ENCODE measurements around the gene SLAMF6.
"Not testable (repeated sequence)": the region's sequence is repeated elsewhere in the genome, so short reads cannot be mapped to it uniquely, and the experiment has no call there.

Gene SLAMF6

DNA sequence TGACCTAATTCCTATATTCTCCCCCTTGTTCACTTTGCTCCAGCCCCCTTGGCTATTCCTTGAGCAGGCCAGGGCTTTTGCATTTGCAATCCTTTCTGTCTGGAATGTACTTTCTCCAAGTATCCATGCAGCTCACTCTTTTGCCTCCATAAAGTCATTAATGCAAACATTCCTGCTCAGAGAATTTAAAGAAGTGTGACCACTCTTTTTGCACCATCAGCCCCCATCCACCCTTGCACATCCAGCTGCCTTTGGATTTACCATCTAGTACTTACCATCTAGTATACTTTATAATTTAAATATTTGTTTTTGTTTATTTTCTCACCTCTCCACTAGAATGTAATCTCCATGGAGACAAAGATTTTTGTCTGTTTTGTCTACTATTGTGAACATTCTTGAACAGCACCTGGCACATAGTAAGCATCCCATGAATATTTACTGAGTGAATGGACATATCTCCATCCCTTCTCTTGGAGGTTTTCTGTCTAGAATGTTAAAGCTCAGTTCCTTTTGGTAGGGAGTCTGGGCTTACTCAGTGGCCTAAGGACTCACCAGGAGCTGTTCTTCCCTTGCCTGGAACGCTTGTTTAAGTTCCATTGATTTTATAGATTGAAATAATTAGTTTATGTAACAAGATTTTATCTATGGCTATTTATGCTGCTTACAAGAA lies 22.6 kb downstream of the SLAMF6 start:
- DNase-seq = no peak

DNA sequence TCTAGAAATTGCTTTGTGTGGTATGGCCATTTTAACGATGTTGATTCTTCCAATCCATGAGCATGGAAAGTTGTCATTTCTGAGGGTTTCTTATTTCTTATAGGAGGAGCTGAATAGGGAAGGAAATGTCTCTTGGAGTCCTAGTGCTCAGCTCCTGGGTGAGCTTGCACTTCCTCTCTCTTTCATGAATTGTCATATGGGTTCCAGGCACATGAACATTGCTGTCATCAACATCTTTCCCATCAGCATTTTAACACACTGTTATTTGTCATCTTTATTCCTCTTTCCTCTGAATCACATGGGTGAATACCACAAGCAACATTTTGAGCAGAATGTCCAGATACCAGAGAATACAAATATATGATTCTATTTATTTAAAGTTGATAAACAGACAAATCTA lies 23.4 kb downstream of the SLAMF6 start:
- no peak for DNase-seq

DNA sequence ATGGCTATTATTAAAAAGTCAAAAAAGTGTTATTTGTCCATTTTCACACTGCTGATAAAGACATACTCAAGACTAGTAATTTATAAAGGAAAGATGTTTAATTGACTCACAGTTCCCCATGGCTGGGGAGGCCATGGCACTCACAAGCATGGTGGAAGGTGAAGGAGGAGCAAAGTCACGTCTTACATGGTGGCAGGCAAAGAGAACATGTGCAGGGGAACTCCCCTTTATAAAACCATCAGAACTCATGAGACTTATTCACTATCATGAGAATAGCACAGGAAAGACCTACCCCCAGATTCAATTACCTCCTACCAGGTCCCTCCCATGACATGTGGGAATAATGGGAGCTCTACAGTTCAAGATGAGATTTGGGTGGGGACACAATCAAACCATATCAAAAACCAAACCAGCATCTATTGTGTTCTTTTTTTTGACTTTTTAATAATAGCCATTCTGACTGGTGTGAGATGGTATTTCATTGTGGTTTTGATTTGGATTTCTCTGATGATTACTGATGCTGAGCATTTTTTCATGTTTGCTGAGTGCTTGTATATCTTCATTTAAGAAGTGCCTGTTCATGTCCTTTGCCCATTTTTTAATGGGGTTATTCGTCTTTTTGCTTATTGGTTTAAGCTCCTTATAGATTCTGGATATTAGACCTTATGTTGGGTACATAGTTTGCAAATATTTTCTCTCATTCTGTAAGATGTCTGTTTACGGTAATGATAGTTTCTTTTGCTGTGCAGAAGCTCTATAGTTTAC lies 24.6 kb downstream of the SLAMF6 start:
- DNase-seq = not testable (repeated sequence)

DNA sequence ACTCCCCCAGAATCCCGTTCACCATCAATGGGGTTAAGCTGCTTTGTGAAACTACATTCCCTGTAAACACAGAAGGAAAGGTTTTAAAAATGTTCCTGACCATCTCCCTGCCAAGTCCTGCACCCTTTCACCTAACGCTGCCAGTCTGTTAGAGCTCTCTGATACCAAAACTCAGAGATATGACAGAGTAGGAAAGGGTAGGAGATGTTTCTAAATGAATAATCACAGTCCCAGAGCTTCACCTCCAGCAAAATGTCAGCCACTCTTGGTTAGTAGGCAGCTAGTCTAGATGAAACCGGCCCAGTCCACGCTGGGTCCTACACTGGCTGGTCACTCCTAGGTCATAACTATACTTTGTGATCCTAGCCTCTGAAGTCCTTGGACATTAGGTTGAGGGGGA lies 26.7 kb downstream of the SLAMF6 start:
- DNase-seq = no peak

DNA sequence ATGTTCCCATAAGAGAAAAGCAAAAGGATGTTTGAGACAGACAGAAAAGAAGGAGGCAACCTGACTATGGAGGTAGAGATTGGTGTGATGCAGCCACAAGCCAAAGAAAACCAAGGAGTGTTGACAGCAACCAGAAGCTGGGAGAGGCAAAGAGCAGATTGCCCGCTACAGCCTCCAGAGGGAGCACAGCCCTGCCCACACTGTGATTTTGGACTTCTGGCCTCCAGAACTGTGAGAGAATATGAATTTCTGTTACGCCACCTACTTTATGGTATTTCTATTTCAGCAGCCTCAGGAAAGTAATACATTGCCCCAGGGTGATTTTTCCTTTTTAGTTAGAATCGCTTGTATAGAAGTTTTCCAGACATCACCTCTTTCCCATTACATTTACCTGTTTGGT lies 28.4 kb downstream of the SLAMF6 start:
- DNase-seq = no peak

DNA sequence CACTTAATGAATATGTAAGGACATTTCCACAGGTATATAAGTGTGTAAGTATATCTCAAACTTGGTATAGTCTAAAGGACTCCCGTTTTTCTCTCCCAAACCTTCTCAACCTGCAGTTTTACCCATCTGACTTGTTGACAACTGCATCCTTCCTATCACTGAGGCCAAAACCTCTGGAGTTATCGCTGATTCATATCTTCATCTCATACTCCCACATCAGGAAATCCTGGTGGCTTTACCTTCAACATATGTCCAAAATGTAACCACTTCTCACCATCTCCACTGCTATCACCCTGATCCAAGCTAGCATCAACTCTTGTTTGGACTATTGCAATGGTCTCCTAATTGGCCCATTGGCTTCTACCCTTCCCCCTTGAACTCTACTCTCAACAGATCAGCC lies 30.4 kb downstream of the SLAMF6 start:
- no peak for DNase-seq

DNA sequence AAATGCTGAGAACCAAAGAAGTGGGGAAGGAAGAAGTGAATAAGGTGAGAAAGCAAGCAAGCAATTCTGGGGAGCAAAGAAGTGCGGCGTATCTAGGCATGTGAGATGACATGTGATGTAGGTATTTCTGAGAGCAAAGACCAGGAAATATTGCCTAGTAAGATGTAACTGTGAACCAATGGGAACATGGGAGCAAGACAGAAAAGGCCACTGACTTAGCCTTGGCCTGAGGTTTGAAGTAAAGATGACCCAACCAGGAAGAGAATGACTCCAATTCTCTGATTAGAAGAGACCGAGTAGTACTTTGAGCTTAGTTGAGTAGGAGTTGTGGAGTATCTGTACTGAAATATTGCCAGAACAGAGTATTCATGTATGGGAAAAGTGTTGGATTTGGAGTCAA lies 31.1 kb downstream of the SLAMF6 start:
- DNase-seq = no peak

DNA sequence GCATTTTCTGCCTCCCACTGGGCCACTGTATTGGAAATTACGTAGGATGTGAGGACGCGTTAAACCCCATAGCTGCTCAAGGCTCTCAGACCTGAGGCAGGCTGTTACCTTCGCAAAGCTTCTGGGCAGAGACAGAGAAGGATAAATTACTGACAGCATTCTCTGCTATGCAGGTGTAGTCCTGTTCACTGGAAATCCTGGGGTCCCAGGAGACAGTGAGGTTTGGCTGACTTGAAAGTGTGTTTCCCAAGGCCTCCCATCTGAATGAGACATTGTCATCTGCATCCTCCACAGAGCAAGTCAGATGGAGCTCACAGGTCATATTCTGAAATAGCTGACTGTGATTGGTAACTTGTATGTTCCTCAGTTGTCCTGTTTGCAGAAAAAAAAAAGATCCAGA lies 32.0 kb downstream of the SLAMF6 start:
- no peak for DNase-seq

DNA sequence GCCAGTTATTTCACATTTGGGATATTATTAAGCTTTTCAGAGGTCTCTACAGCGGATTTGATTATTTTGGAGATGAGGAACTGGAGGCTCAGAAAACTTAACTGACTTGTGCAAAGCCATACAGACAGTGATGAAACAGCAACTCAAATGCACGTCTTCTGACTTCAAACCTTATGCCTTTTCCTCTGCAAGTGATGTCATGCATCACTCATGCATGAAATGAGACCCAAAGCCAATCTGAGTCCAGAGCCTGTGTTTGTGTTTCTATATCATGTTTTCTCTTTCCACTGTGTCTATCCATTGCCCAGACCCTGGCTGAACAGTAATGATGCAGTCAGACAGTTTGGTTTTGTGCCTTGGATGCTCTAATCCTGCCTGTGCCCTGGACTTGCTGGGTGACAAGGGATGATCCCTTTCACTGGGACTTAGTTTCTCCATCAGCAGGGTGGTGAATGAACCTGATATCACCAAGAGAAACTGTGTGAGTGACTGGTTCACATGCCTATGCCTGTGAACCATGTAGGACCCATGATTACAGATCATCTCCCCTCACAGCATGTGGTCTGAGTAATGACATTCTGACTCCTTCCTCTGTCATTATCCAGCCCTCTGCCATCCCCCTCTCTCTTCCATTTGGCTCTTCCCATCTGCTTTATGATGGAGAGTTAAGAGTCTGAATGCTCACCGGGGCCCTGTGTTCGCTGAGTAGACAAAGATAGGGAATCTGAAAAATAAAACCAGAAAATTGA lies 33.4 kb downstream of the SLAMF6 start:
- DNase-seq = peak; percentile 6

DNA sequence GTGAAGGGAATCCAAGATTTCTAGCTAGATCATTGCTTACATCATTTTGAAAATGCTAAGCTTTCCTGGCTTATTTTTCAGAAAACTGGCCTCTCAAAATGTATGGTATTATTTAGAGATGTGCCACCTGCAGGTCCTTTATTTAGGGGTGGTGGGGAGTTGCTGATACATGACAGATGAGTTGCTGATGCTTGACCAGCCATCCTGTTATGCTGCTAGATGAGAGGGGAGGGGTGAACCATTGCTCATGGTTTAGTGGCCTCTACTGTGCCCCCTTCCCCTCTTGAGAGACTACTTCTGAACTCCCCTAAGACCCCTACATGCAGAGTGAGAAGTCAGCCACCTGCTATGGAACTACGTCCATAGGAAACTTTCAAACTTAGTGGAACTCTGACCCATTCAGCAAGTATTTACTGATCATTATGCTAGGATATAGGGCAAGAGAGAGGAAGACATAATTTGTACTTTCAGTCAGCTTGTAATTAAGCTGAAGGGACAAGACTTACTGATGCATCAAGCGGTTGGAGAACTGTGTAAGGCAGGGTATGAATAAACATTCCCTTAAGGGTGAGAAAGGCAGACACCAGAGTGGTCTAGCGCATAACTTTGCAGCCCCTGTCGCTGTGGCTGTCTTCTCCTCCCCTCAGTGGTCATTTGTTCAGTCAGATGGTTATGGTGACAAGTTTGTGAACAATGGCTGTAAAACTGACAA lies 34.6 kb downstream of the SLAMF6 start:
- DNase-seq = no peak

DNA sequence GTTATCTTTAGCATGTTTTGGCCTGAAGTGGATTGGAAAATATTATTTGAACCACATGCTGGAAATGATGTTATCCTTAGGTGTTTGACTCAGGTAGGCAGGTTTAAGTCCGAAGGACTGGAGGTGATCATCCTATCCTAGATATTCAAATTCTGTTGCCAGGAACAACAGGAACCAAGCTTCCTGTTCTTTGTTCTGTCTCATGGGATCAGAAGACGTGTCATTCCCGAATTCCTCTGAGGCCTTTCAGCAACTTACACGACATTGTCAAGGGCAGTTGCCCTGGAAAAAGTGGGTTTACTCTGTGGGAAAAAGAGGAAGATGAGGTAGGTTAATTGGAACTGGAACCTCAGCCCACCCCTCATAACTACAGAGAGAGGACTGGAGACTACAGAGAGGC lies 36.6 kb downstream of the SLAMF6 start:
- no peak for DNase-seq

DNA sequence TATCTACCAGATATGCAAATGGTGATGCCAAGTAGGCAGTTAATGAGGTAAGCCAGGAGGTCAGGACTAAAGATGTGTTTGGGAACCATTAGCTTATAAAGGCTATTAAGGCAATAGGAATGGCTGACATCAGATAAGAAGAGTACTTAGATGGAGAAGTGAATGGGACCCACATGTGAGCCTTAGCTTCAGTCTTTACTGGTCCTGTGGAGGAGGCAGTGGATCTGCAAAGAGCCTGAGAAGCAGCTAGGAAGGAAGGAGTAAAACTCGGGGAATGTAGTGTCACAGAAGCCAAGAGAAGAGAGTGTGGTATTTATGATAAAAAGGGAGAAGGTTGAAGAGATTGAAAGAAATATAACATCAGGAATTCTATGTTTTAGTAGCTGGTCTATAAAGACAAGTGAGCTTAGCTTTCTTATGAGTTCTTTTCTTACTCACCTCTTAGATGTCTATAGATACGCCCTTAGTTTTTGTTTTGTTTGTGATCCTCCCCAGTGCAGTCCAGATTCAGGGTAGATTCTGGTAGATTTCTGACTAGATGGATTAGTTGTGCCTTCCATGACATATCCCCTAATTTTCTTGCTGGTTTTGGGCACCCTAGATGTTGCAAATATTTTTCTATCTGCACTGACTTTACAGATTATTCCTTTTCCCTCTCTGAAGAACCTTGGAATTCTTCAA lies 39.4 kb downstream of the SLAMF6 start:
- no peak for DNase-seq

DNA sequence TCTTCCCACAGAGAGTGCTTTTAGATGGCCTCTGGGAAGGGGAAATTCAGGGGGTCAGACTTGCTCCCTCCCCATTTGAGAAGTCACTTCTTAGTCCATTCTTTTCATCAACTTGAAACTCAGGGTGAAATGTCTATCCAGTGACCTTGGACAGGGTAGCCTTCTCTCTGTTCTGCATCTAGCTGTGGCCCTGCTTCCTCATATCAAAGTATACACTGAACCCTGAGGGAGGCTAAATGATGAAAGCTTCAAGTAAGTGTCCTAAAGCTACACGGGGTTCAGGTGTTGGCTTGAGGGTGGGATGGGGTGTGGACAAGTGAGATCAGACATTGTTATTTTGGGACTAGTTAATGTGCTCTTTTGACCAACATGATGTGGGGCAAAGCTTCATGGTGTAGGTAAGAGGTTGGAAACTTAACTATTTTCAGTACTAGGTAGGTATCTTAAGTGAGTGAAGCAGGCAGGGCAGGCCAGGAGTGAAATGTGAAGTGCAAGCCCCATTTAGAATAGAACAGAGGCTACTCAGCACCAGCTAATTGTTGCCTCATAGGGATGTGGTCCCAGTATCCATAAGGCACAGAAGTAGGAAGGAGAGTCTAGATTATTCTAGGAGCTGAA lies 41.0 kb downstream of the SLAMF6 start:
- no peak for DNase-seq

DNA sequence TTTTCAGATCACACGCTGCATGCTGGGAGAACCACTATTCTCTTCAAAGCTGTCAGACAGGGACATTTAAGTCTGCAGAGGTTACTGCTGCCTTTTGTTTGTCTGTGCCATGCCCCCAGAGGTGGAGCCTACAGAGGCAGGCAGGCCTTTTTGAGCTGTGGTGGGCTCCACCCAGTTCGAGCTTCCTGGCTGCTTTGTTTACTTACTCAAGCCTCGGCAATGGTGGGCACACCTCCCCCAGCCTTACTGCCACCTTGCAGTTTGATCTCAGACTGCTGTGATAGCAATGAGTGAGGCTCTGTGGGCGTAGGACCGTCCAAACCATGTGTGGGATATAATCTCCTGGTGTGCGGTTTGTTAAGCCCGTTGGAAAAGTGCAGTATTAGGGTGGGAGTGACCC lies 42.3 kb downstream of the SLAMF6 start:
- DNase-seq = not testable (repeated sequence)

DNA sequence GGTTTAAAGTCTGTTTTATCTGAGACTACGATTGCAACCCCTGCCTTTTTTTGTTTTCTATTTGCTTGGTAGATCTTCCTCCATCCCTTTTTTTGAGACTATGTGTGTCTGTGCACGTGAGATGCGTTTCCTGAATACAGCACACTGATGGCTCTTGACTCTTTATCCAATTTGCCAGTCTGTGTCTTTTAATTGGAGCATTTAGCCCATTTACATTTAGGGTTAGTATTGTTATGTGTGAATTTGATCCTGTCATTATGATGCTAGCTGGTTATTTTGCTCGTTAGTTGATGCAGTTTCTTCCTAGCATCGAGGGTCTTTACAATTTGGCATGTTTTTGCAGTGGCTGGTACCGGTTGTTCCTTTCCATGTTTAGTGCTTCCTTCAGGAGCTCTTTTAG lies 44.0 kb downstream of the SLAMF6 start:
- not testable (repeated sequence) for DNase-seq

DNA sequence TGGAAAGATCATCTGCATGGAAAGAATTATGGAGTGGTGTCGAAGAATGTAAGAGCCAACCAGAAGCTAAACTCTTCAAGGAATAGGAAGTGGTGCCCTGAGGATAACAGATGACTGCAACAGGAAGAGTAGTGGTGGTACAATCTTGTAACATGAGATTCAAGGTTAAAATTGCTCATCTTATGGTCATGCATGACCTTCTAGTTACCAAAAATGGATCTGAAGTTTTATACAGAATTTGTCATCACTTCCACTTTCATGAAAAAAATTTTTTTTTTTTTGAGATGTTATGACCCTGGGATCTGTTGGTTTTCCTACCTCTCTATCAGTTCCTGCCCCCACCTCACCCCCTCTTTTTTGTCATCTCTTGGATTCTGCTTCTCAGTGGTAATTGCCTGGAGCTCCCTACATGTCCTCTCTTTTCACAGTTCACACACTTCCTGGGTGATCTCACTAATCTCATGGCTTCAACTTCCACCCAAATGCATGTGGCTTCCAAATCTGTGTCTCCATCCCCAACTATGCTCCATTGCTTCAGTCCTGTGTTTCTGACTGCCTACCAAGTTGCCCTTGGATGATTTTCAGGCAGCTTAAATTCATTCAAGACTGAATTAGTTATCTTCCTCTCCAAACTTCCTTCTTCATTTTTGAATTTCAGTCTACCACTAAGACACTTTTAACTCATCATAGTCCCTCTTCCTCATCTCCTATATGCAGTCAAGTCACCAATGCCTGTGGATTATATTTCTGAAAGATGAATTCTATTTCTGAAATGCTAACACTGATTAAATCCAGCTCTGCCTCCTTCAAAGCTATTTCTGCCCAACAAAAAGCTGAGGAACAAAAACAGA lies 48.4 kb downstream of the SLAMF6 start:
- DNase-seq = no peak

DNA sequence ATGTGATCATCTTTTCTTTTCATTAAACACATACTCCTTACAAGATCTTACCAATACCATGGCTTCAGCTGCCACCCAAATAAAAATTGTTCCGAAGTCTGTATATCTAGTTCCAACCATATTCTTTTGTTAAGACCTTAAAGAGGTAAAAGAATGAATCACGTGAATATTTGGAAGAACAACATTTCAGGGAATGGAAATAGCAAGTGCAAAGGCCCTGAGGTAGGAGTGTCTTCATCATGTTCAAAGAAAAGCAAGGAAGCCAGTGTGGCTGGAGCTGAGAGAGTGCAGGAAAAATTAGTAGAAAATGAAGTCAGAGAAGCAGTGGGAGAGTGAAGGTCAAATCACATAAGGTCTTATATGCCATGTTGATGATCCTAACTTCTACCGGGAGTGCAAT lies 50.9 kb downstream of the SLAMF6 start:
- DNase-seq = no peak

DNA sequence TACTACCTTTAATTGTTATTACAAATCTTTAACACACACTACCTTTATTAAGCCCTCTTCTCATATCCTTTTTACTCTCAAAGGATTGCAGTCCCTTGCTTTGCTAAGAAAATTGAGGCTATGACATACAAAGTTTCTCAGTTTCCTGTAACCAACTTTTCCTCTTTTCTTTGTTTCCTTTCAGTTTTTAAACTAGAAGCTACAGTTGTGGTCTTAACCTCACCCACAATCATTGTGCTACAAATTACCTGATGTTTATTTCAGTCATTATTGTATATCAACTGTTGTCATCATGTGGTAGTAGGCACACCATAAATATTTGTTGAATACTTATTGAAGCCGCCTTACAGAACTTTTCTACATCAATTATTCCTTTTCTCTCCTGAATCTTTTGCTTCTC lies 51.8 kb downstream of the SLAMF6 start:
- no peak for DNase-seq

DNA sequence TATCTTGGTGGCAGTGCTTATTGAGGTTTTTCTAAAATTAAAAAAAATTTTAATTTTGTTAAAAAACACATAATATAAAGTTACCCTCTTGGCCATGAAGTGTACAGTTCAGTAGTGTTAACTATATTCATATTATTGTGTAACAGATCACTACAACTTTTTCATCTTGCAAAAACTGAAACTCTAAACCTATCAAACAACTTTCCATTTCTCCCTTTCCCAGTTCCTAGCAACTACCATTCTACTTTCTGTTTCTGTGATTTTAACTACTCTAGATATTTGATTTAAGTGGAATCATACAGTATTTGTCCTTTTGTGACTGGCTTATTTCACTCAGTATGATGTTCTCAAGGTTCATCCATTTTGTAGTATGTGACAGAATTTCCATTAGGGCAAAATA lies 55.5 kb downstream of the SLAMF6 start:
- no peak for DNase-seq

DNA sequence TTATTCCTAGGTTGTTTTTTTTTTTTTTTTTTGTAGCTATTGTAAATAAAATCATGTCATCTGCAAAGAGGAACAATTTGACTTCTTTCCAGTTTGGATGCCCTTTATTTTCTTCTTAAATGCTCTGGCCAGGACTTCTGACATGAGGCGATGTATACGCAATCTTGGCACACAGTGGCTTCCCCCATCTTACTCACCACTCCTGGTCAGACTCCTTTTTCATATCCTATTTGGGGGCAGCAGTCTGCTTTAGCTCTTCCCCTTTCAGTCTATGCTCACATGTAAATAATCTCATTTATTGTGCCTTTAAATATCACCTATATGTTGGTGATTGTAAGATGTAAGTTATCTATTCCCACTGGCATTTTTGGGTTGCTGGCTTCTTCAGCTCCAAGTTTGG lies 56.1 kb downstream of the SLAMF6 start:
- no peak for DNase-seq

DNA sequence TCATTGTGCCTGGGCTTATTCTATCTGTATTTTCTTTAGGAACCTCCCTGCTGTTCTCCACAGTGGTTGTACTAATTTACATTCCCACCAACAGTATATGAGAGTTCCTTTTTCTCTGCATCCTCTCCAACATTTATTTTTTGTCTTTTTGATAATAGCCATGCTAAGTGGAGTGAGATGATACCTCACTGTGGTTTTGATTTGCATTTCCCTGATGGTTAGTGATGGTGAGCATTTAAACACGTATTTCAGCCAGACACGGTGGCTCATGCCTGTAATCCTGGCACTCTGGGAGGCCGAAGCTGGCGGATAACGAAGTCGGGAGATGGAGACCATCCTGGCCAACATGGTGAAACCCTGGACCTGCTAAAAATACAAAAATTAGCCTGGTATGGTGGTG lies 57.9 kb downstream of the SLAMF6 start:
- no peak for DNase-seq

All from retina (tissue), 1 donor.